ENCODE data around the gene MICA. TPM values are rescaled to one million over a fixed set of nuclear protein-coding genes. Genes with fewer than 3 reads are reported as not detected.

Gene MICA
- 10 to 100 TPM; 15.9 to 28.3 (median 23.7) TPM for total RNA-seq

DNA sequence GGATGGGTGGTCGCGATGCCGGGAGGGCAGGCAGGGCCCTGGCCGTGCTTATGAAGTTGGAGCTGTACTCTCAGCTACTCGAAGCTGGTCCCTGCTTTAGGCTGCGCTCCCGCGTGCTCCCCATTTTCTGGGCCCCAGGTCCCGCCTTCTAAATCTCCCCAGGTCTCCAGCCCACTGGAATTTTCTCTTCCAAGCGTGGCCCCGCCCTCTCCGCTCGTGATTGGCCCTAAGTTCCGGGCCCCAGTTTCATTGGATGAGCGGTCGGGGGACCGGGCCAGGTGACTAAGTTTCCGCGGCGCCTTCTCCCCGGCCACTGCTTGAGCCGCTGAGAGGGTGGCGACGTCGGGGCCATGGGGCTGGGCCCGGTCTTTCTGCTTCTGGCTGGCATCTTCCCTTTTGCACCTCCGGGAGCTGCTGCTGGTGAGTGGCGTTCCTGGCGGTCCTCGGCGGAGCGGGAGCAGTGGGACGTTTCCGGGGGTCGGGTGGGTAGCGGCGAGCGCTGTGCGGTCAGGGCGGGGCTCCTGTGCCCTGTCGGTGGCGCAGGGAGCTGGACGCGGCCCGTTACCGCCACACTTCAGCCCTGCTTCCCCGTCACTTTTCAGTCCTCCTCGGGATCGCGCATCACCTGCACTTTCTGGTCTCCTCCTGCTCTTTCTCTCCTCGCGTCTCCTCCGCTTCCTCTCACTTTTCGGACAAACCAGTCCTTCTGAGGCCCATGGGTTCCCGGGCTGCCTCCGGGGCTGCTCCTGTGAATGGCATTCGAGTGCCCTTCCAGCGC, at the start of gene MICA:
MICA (plus strand) TSS at position 313 of the 778 bp plus-strand sequence; CDS start at position 351, 38 bp downstream.
- H3K4me1 ChIP-seq = peaks cover 0 to 65% (median 28%) of the 10 kb centered on the region in 4 donors
- H3K27me3 ChIP-seq = no peaks in the 10 kb centered on the region
- DNase-seq (ENCODE audit: low spot score in 2 of 2) = peak; percentile 83 to 84
- peak within 1 kb of the TSS; percentile 91 to 98 (median 98) for H3K27ac ChIP-seq
- no peaks in the 10 kb centered on the region for H3K9me3 ChIP-seq
- 0% methylated on average over 39 to 43 of the region's 58 CpGs for WGBS, 2 donors
- H3K4me3 ChIP-seq = peak within 1 kb of the TSS; percentile 43 to 87 (median 72)
- TF ChIP-seq POLR2A (IDR thresholded peaks at IDR 0.05) (peak; percentile 7 to 78), EP300 (IDR thresholded peaks at IDR 0.05) (peak; percentile 32 to 63)
- TF ChIP-seq, protein P1, sequence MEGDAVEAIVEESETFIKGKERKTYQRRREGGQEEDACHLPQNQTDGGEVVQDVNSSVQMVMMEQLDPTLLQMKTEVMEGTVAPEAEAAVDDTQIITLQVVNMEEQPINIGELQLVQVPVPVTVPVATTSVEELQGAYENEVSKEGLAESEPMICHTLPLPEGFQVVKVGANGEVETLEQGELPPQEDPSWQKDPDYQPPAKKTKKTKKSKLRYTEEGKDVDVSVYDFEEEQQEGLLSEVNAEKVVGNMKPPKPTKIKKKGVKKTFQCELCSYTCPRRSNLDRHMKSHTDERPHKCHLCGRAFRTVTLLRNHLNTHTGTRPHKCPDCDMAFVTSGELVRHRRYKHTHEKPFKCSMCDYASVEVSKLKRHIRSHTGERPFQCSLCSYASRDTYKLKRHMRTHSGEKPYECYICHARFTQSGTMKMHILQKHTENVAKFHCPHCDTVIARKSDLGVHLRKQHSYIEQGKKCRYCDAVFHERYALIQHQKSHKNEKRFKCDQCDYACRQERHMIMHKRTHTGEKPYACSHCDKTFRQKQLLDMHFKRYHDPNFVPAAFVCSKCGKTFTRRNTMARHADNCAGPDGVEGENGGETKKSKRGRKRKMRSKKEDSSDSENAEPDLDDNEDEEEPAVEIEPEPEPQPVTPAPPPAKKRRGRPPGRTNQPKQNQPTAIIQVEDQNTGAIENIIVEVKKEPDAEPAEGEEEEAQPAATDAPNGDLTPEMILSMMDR (IDR thresholded peaks at IDR 0.05) = peak in 2 of 5 experiments; percentile 22 to 45
- no peaks in the 10 kb centered on the region for H3K36me3 ChIP-seq

DNA sequence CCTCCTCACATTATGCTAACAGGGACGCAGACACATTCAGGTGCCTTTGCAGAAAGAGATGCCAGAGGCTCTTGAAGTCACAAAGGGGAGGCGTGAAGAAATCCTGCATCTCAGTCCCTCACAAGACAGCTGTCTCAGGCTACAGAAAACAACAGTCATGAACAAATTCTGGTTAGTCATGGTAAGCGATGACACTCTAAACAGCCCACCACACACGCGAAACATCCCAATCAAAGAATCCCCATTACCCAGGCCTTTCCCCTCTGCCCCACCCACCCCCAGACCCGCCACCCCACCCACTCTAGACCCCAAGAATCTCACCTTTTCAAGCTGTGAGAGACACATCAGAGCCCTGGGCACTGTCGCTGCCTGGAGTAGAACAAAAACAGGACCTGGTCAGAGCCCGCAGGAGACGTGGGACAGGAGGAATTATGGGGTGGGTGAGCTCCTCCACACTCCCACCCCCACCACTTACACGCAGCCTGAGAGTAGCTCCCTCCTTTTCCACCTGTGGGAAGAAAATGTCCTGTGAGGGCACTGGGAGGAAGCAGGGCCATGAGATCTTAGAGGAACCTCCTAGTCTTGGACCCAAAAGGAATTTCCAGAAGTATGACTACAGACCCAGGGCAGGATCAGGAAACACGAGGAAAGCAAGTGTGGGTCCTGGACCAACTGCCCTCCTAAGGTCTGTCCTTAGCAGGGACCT, 49.1 kb upstream of the MICA start:
- H3K4me1 ChIP-seq = peaks cover 0 to 15% (median 0%) of the 10 kb centered on the region in 4 donors
- 67 to 70% methylated on average over 9 to 11 of the region's 11 CpGs for WGBS, 2 donors
- no peak for DNase-seq (ENCODE audit: low spot score in 2 of 2)
- H3K9me3 ChIP-seq = no peaks in the 10 kb centered on the region
- peaks cover 0 to 18% (median 8%) of the 10 kb centered on the region in 3 donors for H3K36me3 ChIP-seq
- TF ChIP-seq, protein P1 (IDR thresholded peaks at IDR 0.05) = no peak
- TF ChIP-seq EP300 (IDR thresholded peaks at IDR 0.05) (no peak), POLR2A (IDR thresholded peaks at IDR 0.05) (no peak)
- H3K27ac ChIP-seq = no peak overlapping the region
- peak overlapping the region in 2 of 4 donors; percentile 73 to 90 for H3K4me3 ChIP-seq
- H3K27me3 ChIP-seq = no peaks in the 10 kb centered on the region

DNA sequence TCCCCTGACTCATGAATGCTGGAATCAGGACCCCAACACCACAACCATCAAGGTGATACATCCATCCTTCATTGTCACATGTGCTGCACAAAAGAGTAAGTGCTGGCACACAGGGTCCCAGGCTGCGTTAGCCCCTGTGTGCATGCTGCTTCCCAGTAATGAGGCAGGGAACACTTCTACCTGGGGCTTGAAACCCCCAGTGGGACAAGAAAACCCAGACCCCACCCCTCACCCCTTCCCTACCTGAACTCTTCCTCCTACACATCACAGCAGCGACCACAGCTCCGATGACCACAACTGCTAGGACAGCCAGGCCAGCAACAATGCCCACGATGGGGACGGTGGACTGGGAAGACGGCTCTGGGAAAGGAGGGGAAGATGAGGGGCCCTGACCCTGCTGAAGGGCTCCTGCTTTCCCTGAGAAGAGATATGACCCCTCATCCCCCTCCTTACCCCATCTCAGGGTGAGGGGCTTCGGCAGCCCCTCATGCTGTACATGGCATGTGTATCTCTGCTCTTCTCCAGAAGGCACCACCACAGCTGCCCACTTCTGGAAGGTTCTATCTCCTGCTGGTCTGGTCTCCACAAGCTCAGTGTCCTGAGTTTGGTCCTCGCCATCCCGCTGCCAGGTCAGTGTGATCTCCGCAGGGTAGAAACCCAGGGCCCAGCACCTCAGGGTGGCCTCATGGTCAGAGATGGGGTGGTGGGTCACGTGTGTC, 48.4 kb upstream of the MICA start:
- H3K27ac ChIP-seq = peak overlapping the region in 1 of 4 donors; percentile 12
- H3K27me3 ChIP-seq = no peaks in the 10 kb centered on the region
- no peak for DNase-seq (ENCODE audit: low spot score in 2 of 2)
- TF ChIP-seq EP300 (IDR thresholded peaks at IDR 0.05) = no peak
- no peak for TF ChIP-seq POLR2A (IDR thresholded peaks at IDR 0.05)
- TF ChIP-seq, protein P1 (IDR thresholded peaks at IDR 0.05) = no peak
- H3K36me3 ChIP-seq = peaks cover 0 to 18% (median 8%) of the 10 kb centered on the region in 3 donors
- H3K4me1 ChIP-seq = peaks cover 0 to 15% (median 0%) of the 10 kb centered on the region in 4 donors
- H3K9me3 ChIP-seq = no peaks in the 10 kb centered on the region
- WGBS, 2 donors = 75 to 88% methylated on average over 10 to 11 of the region's 11 CpGs
- peak overlapping the region; percentile 0 to 90 (median 40) for H3K4me3 ChIP-seq

DNA sequence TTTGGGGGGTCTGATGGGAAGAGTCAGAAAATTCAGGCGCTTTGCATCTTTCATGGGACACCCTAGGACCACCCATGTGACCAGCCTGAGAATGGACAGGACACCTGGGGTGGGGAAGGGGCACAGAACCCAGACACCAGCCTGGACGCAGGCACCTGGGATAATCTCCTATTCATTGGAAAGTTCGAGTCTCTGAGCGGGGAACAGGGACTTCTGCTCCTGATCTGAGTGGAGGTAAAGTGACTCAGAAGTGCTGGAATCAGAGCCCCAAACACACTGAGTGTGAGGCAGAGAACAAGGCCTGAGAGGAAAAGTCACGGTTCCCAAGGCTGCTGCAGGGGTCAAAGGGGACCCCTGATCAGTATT, 47.8 kb upstream of the MICA start:
- 58 to 65% methylated on average over 5 of the region's 5 CpGs for WGBS, 2 donors

More for the DNA sequence above, 47.8 kb upstream of the MICA start:
- Histone ChIP-seq H3K9me3 (no peaks in the 10 kb centered on the region), H3K36me3 (peaks cover 0 to 18% (median 8%) of the 10 kb centered on the region in 3 donors), H3K27me3 (no peaks in the 10 kb centered on the region), H3K4me1 (peaks cover 0 to 15% (median 0%) of the 10 kb centered on the region in 4 donors), H3K27ac (peak overlapping the region in 1 of 4 donors; percentile 12), H3K4me3 (peak overlapping the region; percentile 0 to 90 (median 40))
- no peak for DNase-seq (ENCODE audit: low spot score in 2 of 2)
- TF ChIP-seq POLR2A (IDR thresholded peaks at IDR 0.05) = no peak
- TF ChIP-seq EP300 (IDR thresholded peaks at IDR 0.05) = no peak
- TF ChIP-seq, protein P1 (IDR thresholded peaks at IDR 0.05) = no peak

Measured in tibial nerve (tissue), 4 donors.